Fibroblast of lung (primary cell): ENCODE measurements around the gene ASPRV1. TPM values are rescaled to one million over a fixed set of nuclear protein-coding genes. Genes with fewer than 3 reads are reported as not detected.
A peak's percentile ranks its signal among the peaks of the same experiment; 100 is the strongest.

Source experiments
- DNase-seq, 2 donors: peaks; one replicate each; pipeline versions ENCODE4 v3.0.0 to v3.0.0-alpha.2; 2010; ENCODE audit warnings: low read depth in 2 of 2
- H2AFZ ChIP-seq: 2 replicates; pipeline ENCODE4 v1.5.1; 2012; ENCODE audit warnings: low read length, control low read depth, inconsistent platforms
- H3K27ac ChIP-seq: 2 replicates; pipeline ENCODE4 v1.5.1; 2011; ENCODE audit warnings: low read length, control low read depth; ENCODE audit not compliant: insufficient read depth
- H3K27me3 ChIP-seq: 2 replicates; pipeline ENCODE4 v1.5.1; 2011; ENCODE audit warnings: mild to moderate bottlenecking, low read length; ENCODE audit not compliant: control insufficient read depth, insufficient read depth
- H3K36me3 ChIP-seq: 2 replicates; pipeline ENCODE4 v1.5.1; 2011; ENCODE audit warnings: low read length; ENCODE audit not compliant: control insufficient read depth, insufficient read depth
- H3K4me1 ChIP-seq: 2 replicates; pipeline ENCODE4 v1.5.1; 2011; ENCODE audit warnings: low read length; ENCODE audit not compliant: control insufficient read depth, insufficient read depth; ENCODE audit errors: extremely low read depth
- H3K4me2 ChIP-seq: 2 replicates; pipeline ENCODE4 v1.5.1; 2011; ENCODE audit warnings: low read length, control low read depth; ENCODE audit not compliant: insufficient read depth; ENCODE audit errors: extremely low read depth
- H3K4me3 ChIP-seq, 4 experiments: fragments of 200-600 bp in 1 of 4; sonication (generic) in 1 of 4; replicated peaks in 1 of 4; 2 replicates each; pipeline ENCODE4 v1.5.1; 2011 to 2016; ENCODE audit warnings: low read length in 4 of 4, low read depth in 3 of 4, mild to moderate bottlenecking in 3 of 4, control low read depth in 2 of 4, inconsistent platforms in 1 of 4, mixed read lengths in 1 of 4; ENCODE audit not compliant: insufficient read depth in 1 of 4; ENCODE audit errors: control extremely low read depth in 1 of 4
- H3K79me2 ChIP-seq: 2 replicates; pipeline ENCODE4 v1.5.1; 2012; ENCODE audit warnings: mild to moderate bottlenecking, low read length, inconsistent platforms; ENCODE audit not compliant: control insufficient read depth, insufficient read depth
- H3K9ac ChIP-seq: 2 replicates; pipeline ENCODE4 v1.5.1; 2011; ENCODE audit warnings: mild to moderate bottlenecking, low read length, control low read depth; ENCODE audit not compliant: insufficient read depth
- H3K9me3 ChIP-seq: 2 replicates; pipeline ENCODE4 v1.5.1; 2012; ENCODE audit warnings: low read depth, low read length; ENCODE audit not compliant: control insufficient read depth, insufficient read depth
- H4K20me1 ChIP-seq: 2 replicates; pipeline ENCODE4 v1.5.1; 2011; ENCODE audit warnings: low read length; ENCODE audit not compliant: control insufficient read depth, insufficient read depth; ENCODE audit errors: extremely low read depth
- CTCF ChIP-seq, 2 donors: IDR thresholded peaks in 1 of 2; conservative IDR thresholded peaks in 1 of 2; 1 replicate in 1 of 2; 2 replicates in 1 of 2; pipeline ENCODE4 v1.5.1; 2011 to 2012; ENCODE audit warnings: low read length in 2 of 2, control low read depth in 1 of 2, inconsistent platforms in 1 of 2, low read depth in 1 of 2, mild to moderate bottlenecking in 1 of 2
- EZH2 ChIP-seq: IDR thresholded peaks from 2 replicates; pipeline ENCODE4 v1.5.1; 2012; ENCODE audit warnings: low read length, control low read depth, mild to moderate bottlenecking; ENCODE audit errors: missing control alignments
- polyA plus RNA-seq, 2 donors: library from polyadenylated mRNA; depleted of rRNA in 1 of 2; stranded (reverse) in 1 of 2; unstranded in 1 of 2; fragments of >200 nt; gene quantifications; 2 replicates each; pipeline ENCODE4 v1.2.1, GENCODE V29; 2011 to 2012; ENCODE audit warnings: missing spikeins in 1 of 2
- total RNA-seq: library from RNA; depleted of rRNA; stranded (reverse); fragments of >200 nt; gene quantifications from 2 replicates; pipeline ENCODE4 v1.2.1, GENCODE V29; 2014

Gene ASPRV1
- total and polyA plus RNA-seq, 2 donors (not counting 1 experiment from before 2014, with no cell fraction given) = 0.08 to 0.33 TPM

GRCh38 chr2:69950241-69950640 lies 11.2 kb downstream of the ASPRV1 start:
- Histone ChIP-seq H2AFZ (no peak overlapping the region), H3K4me3 (no peak overlapping the region), H3K27ac (no peak overlapping the region), H3K79me2 (no peaks in the 10 kb centered on the region), H3K9ac (no peak overlapping the region), H3K9me3 (no peaks in the 10 kb centered on the region), H4K20me1 (no peaks in the 10 kb centered on the region), H3K36me3 (no peaks in the 10 kb centered on the region), H3K27me3 (no peaks in the 10 kb centered on the region), H3K4me2 (no peak overlapping the region), H3K4me1 (peaks cover 9% of the 10 kb centered on the region)
- TF ChIP-seq EZH2 (no peak), CTCF (conservative IDR thresholded peaks at IDR 0.05 in 1 of 2, IDR thresholded peaks at IDR 0.05 in 1 of 2; ENCODE audit: low read depth in 1 of 2, low read length in 2 of 2) (no peak)
- DNase-seq = peak in 1 of 2 donors; percentile 20

- Histone ChIP-seq H3K27me3 (no peaks in the 10 kb centered on the region), H3K4me2 (no peak overlapping the region), H3K36me3 (no peaks in the 10 kb centered on the region), H2AFZ (no peak overlapping the region), H3K9ac (no peak overlapping the region), H3K27ac (no peak overlapping the region), H3K79me2 (no peaks in the 10 kb centered on the region), H3K9me3 (no peaks in the 10 kb centered on the region), H4K20me1 (no peaks in the 10 kb centered on the region), H3K4me1 (peaks cover 9% of the 10 kb centered on the region), H3K4me3 (no peak overlapping the region)
- no peak for TF ChIP-seq CTCF (conservative IDR thresholded peaks at IDR 0.05 in 1 of 2, IDR thresholded peaks at IDR 0.05 in 1 of 2; ENCODE audit: low read depth in 1 of 2, low read length in 2 of 2)
- TF ChIP-seq EZH2 = no peak
- DNase-seq = no peak
These were observed 12.3 kb downstream of the ASPRV1 start for GRCh38 chr2:69948963-69949645.

GRCh38 chr2:69948032-69948962 lies 13.1 kb downstream of the ASPRV1 start:
- Histone ChIP-seq H3K79me2 (no peaks in the 10 kb centered on the region), H3K27me3 (no peaks in the 10 kb centered on the region), H3K4me2 (no peak overlapping the region), H3K4me3 (no peak overlapping the region), H3K27ac (no peak overlapping the region), H4K20me1 (no peaks in the 10 kb centered on the region), H3K9ac (no peak overlapping the region), H3K4me1 (peaks cover 9% of the 10 kb centered on the region), H3K36me3 (no peaks in the 10 kb centered on the region), H3K9me3 (no peaks in the 10 kb centered on the region), H2AFZ (no peak overlapping the region)
- peak in 1 of 2 donors; percentile 14 for DNase-seq
- TF ChIP-seq EZH2 (no peak), CTCF (conservative IDR thresholded peaks at IDR 0.05 in 1 of 2, IDR thresholded peaks at IDR 0.05 in 1 of 2; ENCODE audit: low read depth in 1 of 2, low read length in 2 of 2) (no peak)
